ENCODE data around the gene ZMYM1.

The ZMYM1 gene

GRCh38 chr1:35112668-35113067 lies 33.5 kb downstream of the ZMYM1 start (continued):
- no peak for TF ChIP-seq RARB (CRISPR knock-in tag; IDR thresholded peaks at IDR 0.05)

DNA sequence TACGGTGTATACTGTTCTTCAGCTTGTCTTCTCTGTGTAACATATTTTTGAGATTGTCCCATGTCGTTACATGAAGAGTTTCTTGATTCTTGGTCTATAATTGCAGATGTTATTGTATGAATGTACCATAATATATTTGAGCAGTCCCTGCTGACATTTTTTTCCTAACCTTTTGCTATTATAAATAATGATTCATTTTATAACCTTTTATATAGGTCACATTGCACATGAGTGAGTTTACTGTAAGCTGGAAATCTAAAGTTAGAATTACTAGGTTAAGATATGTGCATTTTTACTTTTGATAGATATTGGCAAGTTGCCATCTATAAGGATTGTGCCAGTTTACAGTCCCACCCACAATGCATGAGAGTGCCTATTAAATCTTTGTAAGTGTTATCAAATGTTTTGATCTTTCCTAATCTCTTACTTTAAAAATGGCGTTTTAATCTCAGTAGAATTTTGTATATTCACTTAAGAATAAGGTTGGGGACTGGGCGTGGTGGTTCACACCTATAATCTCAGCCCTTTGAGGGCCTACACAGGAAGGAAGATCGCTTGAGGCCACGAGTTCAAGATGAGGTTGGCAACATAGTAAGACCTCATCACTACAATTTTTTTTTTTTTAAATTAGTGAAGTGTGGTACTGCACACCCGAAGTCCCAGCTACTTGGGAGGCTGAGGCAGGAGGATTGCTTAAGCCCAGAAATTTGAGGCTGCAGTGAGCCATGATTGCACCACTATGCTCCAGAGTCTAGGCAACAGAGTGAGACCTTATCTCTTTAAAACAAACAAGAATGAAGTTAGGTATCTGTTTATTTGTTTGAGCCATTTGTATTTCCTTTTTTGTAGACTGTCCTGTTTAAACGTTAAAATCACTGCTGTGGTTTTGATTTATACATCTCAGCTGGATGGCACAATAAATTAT lies 36.5 kb downstream of the ZMYM1 start:
- no peak for TF ChIP-seq GLIS3 (CRISPR knock-in tag; IDR thresholded peaks at IDR 0.05)
- TF ChIP-seq, protein P1, sequence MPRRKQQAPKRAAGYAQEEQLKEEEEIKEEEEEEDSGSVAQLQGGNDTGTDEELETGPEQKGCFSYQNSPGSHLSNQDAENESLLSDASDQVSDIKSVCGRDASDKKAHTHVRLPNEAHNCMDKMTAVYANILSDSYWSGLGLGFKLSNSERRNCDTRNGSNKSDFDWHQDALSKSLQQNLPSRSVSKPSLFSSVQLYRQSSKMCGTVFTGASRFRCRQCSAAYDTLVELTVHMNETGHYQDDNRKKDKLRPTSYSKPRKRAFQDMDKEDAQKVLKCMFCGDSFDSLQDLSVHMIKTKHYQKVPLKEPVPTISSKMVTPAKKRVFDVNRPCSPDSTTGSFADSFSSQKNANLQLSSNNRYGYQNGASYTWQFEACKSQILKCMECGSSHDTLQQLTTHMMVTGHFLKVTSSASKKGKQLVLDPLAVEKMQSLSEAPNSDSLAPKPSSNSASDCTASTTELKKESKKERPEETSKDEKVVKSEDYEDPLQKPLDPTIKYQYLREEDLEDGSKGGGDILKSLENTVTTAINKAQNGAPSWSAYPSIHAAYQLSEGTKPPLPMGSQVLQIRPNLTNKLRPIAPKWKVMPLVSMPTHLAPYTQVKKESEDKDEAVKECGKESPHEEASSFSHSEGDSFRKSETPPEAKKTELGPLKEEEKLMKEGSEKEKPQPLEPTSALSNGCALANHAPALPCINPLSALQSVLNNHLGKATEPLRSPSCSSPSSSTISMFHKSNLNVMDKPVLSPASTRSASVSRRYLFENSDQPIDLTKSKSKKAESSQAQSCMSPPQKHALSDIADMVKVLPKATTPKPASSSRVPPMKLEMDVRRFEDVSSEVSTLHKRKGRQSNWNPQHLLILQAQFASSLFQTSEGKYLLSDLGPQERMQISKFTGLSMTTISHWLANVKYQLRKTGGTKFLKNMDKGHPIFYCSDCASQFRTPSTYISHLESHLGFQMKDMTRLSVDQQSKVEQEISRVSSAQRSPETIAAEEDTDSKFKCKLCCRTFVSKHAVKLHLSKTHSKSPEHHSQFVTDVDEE (CRISPR knock-in tag; IDR thresholded peaks at IDR 0.05), result no peak
- TF ChIP-seq ZNF70 (CRISPR knock-in tag; IDR thresholded peaks at IDR 0.05), result no peak
- TF ChIP-seq PATZ1 (CRISPR knock-in tag; IDR thresholded peaks at IDR 0.05; ENCODE audit: borderline replicate concordance), result no peak
- no peak for TF ChIP-seq ZFP30 (CRISPR knock-in tag; IDR thresholded peaks at IDR 0.05)
- TF ChIP-seq CSDC2 (CRISPR knock-in tag; IDR thresholded peaks at IDR 0.05), result no peak
- TF ChIP-seq ESRRG (CRISPR knock-in tag; IDR thresholded peaks at IDR 0.05), result no peak
- TF ChIP-seq PPARA (CRISPR knock-in tag; IDR thresholded peaks at IDR 0.05; ENCODE audit: borderline replicate concordance), result no peak
- no peak for TF ChIP-seq ZNF8 (CRISPR knock-in tag; IDR thresholded peaks at IDR 0.05)
- TF ChIP-seq ZFP3 (CRISPR knock-in tag; IDR thresholded peaks at IDR 0.05), result no peak
- TF ChIP-seq, protein P2, sequence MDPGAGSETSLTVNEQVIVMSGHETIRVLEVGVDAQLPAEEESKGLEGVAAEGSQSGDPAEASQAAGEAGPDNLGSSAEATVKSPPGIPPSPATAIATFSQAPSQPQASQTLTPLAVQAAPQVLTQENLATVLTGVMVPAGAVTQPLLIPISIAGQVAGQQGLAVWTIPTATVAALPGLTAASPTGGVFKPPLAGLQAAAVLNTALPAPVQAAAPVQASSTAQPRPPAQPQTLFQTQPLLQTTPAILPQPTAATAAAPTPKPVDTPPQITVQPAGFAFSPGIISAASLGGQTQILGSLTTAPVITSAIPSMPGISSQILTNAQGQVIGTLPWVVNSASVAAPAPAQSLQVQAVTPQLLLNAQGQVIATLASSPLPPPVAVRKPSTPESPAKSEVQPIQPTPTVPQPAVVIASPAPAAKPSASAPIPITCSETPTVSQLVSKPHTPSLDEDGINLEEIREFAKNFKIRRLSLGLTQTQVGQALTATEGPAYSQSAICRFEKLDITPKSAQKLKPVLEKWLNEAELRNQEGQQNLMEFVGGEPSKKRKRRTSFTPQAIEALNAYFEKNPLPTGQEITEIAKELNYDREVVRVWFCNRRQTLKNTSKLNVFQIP (CRISPR knock-in tag; IDR thresholded peaks at IDR 0.05; ENCODE audit: borderline replicate concordance, low read depth), result no peak
- ATAC-seq, result no peak

- no peak for ATAC-seq
- TF ChIP-seq, protein P1 (CRISPR knock-in tag; IDR thresholded peaks at IDR 0.05), result no peak
- TF ChIP-seq SNAI2 (CRISPR knock-in tag; IDR thresholded peaks at IDR 0.05), result no peak
- TF ChIP-seq, protein P2 (CRISPR knock-in tag; IDR thresholded peaks at IDR 0.05; ENCODE audit: borderline replicate concordance, low read depth), result no peak
Measured at GRCh38 chr1:35120458-35121133, 41.4 kb downstream of the ZMYM1 start.

GRCh38 chr1:35122311-35122710 lies 43.1 kb downstream of the ZMYM1 start:
- ATAC-seq, result no peak
- no peak for TF ChIP-seq SNAI2 (CRISPR knock-in tag; IDR thresholded peaks at IDR 0.05)
- TF ChIP-seq, protein P2 (CRISPR knock-in tag; IDR thresholded peaks at IDR 0.05; ENCODE audit: borderline replicate concordance, low read depth), result no peak
- TF ChIP-seq PPARA (CRISPR knock-in tag; IDR thresholded peaks at IDR 0.05; ENCODE audit: borderline replicate concordance), result no peak
- TF ChIP-seq ZNF70 (CRISPR knock-in tag; IDR thresholded peaks at IDR 0.05), result no peak
